Measurements from ENCODE around the gene OGFOD2. TPM values are rescaled to one million over a fixed set of nuclear protein-coding genes. Genes with fewer than 3 reads are reported as not detected.
"Not testable (repeated sequence)": the region's sequence is repeated elsewhere in the genome, so short reads cannot be mapped to it uniquely, and the experiment has no call there.

The OGFOD2 gene
- total RNA-seq, 1 experiment from 2014 or later = 16.3 TPM

DNA sequence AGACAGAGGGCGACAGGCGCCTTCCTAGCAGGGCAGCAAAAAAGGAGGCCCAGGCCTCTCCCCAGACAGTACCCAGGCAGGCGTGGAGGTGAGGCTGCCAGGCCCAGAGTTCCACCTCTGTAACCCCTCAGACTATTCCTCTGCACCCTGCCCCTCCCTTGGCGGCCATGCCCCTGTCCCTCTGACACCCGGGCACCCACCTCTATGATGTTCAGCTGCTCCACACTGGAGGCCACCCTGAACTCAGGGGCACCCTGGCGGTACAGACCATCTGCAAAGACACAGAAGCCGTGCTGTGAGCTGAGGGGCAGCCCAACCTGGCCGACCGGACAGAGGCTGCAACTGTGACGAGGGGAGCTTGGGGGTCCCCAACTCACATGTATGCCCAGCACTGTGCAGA is 25.5 kb downstream of the OGFOD2 start:
- no peak overlapping the region for H3K4me3 ChIP-seq
- H3K27ac ChIP-seq = no peak overlapping the region
- H3K4me1 ChIP-seq (replicated peaks) = no peaks in the 10 kb centered on the region
- DNase-seq (ENCODE audit: low read depth in 1 of 2, low spot score in 2 of 2) = no peak
- no peaks in the 10 kb centered on the region for H3K9me3 ChIP-seq (replicated peaks)
- no peaks in the 10 kb centered on the region for H3K36me3 ChIP-seq
- no peaks in the 10 kb centered on the region for H3K27me3 ChIP-seq (replicated peaks)

DNA sequence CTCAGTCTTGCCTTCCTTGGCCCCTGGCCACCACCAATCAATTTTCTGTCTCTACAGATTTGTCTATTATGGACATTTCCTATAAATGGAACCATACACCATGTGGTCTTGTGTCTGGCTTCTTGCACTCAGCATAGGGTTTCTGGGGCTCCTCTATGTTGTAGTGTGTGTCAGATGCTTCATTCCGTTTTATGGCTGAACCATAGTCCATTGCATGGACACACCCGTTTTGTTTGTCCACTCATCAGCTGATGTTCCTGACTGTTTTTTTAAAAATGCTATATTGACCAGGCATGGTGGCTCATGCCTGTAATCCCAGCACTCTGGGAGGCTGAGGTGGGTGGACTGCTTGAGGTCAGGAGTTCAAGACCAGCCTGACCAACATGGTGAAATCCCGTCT is 26.4 kb downstream of the OGFOD2 start:
- no peaks in the 10 kb centered on the region for H3K36me3 ChIP-seq
- no peak overlapping the region for H3K4me3 ChIP-seq
- H3K9me3 ChIP-seq (replicated peaks) = no peaks in the 10 kb centered on the region
- no peaks in the 10 kb centered on the region for H3K4me1 ChIP-seq (replicated peaks)
- no peaks in the 10 kb centered on the region for H3K27me3 ChIP-seq (replicated peaks)
- DNase-seq (ENCODE audit: low read depth in 1 of 2, low spot score in 2 of 2) = no peak
- no peak overlapping the region for H3K27ac ChIP-seq

DNA sequence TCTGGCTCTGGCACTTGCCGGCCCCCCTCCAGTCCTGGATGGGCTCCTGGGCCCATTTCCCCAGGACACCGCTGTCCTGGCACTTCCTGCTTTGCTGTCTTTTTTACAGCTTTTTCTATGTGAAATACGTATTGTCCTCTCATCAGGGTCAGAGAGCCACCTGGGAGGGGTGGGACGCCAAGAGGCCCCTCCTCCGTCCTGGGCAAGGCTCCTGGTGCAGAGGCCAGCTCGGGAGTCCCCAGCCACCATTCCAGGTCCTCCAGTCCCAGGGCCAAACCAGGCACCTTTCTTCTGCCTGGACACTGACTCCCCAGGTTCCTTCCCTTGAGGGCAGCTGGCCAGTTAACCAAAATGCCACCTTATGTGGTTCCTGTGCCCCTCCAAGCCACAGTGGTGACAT is 28.2 kb downstream of the OGFOD2 start:
- Histone ChIP-seq H3K27ac (no peak overlapping the region), H3K36me3 (no peaks in the 10 kb centered on the region), H3K4me1 (replicated peaks) (no peaks in the 10 kb centered on the region), H3K9me3 (replicated peaks) (no peaks in the 10 kb centered on the region), H3K4me3 (no peak overlapping the region), H3K27me3 (replicated peaks) (no peaks in the 10 kb centered on the region)
- DNase-seq (ENCODE audit: low read depth in 1 of 2, low spot score in 2 of 2) = no peak

DNA sequence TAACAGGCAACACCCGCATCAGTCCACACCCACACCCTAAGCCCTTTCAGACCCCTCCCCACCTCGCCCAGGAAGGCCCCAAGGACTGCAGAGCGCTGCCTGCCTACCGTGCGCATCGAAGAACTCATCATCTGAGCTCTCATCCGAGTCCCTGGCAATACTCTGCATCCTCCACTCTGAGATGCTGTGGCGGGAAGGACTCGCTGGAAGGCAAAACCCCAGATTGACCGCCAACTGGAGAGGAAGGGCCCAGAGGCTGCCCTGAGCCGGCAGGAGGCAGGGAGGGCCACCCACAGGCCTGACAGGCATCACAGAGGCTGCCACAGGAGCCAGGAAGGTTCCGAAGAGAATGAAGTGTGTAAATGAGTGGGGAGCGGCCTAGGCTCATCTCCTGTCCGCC is 29.2 kb downstream of the OGFOD2 start:
- DNase-seq (ENCODE audit: low read depth in 1 of 2, low spot score in 2 of 2) = no peak
- Histone ChIP-seq H3K9me3 (replicated peaks) (no peaks in the 10 kb centered on the region), H3K36me3 (no peaks in the 10 kb centered on the region), H3K4me3 (no peak overlapping the region), H3K27ac (no peak overlapping the region), H3K27me3 (replicated peaks) (no peaks in the 10 kb centered on the region), H3K4me1 (replicated peaks) (no peaks in the 10 kb centered on the region)

DNA sequence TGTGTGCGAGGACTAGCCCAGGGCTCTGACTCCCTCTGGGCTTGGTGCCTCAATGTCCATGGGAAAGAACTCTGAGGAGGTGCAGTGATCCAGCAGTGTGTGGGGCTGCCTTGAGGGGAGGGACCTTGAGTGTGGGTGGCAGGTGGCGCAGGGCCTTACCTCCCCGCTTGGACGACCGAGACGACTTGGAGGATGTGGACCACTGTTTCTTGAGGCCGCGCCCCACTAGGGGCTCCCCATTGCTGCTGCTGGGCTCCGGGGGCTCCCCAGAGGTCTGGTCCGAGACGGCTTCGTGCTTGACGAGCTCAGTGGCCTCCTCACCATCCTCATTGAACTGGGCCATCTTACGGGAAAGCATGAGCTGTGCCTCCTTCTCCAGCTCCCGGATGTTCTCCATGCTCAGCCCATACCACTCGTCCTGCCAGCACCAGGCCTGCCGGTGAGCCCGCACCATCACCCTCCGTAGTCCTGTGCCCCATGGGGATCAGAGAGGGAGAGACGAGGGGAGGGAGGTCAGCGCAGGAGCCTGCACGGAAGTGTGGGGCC is 30.1 kb downstream of the OGFOD2 start:
- no peaks in the 10 kb centered on the region for H3K36me3 ChIP-seq
- no peaks in the 10 kb centered on the region for H3K4me1 ChIP-seq (replicated peaks)
- no peaks in the 10 kb centered on the region for H3K9me3 ChIP-seq (replicated peaks)
- DNase-seq (ENCODE audit: low read depth in 1 of 2, low spot score in 2 of 2) = no peak
- no peak overlapping the region for H3K27ac ChIP-seq
- H3K4me3 ChIP-seq = no peak overlapping the region
- H3K27me3 ChIP-seq (replicated peaks) = no peaks in the 10 kb centered on the region

DNA sequence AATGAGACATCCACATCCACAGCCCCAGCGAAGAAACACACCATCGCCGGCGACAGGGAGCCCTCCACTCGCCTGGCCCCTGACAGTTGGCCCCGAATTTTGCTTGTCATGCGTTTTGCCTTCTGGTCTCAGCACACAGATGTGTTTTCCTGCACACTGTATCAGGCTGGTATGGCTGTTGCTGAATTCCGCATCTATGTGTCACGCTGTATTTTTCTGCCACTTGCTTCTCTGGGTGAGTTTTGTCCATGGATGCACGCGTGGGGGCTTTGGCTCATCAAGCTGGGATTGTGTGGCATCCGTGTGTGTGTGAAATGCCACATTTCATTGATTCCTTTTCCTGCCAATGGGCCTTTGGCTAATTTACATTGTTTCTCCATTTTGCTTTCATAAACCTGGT is 31.9 kb downstream of the OGFOD2 start:
- Histone ChIP-seq H3K9me3 (replicated peaks) (no peaks in the 10 kb centered on the region), H3K27me3 (replicated peaks) (no peaks in the 10 kb centered on the region), H3K27ac (no peak overlapping the region), H3K4me1 (replicated peaks) (no peaks in the 10 kb centered on the region), H3K36me3 (no peaks in the 10 kb centered on the region), H3K4me3 (no peak overlapping the region)
- no peak for DNase-seq (ENCODE audit: low read depth in 1 of 2, low spot score in 2 of 2)

DNA sequence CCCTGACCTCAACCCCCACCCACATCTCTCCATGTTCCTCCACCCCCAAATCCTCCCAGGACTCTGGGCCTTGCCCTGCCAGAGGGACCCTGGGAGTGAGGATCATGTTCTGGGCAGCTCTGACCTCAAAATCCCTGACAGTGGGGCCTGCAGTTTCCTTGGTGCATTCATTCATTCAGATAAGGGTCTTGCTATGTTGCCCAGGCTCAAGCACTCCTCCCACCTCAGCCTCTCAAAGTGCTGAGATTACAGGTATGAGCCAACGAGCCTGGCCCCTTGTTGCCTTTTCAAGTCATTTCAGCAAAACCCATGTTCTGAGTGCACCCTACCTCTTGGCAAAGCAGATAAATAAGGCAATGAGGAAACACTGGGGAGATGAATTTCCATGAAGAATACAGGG is 35.1 kb downstream of the OGFOD2 start:
- no peaks in the 10 kb centered on the region for H3K9me3 ChIP-seq (replicated peaks)
- DNase-seq (ENCODE audit: low read depth in 1 of 2, low spot score in 2 of 2) = no peak
- H3K27ac ChIP-seq = no peak overlapping the region
- H3K4me3 ChIP-seq = no peak overlapping the region
- H3K4me1 ChIP-seq (replicated peaks) = no peaks in the 10 kb centered on the region
- no peaks in the 10 kb centered on the region for H3K36me3 ChIP-seq
- H3K27me3 ChIP-seq (replicated peaks) = no peaks in the 10 kb centered on the region

DNA sequence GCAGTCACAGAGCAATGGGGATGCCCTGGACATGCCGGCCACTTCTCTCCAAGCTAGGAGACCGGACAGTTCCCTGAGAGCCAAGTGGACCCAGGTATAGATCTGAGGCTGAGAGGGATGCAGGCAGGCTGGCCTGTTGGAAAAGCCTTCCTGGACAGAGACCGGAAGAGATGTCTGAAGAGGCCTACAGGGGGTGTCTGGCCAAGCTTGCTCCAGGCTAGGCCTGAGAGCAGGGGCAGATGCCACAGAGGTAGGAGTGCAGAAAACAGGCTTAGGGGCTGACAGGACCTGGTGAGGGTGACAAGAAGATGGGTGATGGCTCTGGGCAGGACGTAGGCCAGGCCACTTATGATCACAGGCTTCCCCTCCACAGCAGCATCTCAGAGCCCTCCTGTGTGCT is 35.6 kb downstream of the OGFOD2 start:
- no peaks in the 10 kb centered on the region for H3K9me3 ChIP-seq (replicated peaks)
- H3K27me3 ChIP-seq (replicated peaks) = no peaks in the 10 kb centered on the region
- DNase-seq (ENCODE audit: low read depth in 1 of 2, low spot score in 2 of 2) = no peak
- no peak overlapping the region for H3K27ac ChIP-seq
- H3K36me3 ChIP-seq = no peaks in the 10 kb centered on the region
- H3K4me1 ChIP-seq (replicated peaks) = no peaks in the 10 kb centered on the region
- H3K4me3 ChIP-seq = no peak overlapping the region

DNA sequence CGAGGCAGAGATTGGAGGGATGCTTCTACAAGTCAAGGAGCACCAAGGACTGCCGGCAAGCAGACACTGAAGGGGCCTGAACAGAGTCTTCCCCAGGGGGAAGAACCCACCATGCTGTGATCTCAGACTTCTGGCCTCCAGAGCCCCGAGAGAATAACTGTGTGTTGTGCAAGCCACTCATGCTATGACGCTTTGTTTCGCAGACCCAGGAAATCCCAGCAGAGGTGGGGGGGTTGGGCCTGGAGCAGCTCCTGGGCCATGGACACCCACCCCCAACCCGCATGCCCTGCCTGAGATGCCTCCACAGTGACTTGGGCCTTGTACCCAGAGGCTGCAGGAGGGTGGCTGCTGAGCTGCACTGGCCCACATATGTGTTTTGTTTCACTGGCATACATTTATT is 36.7 kb downstream of the OGFOD2 start:
- H3K27me3 ChIP-seq (replicated peaks) = no peaks in the 10 kb centered on the region

DNA sequence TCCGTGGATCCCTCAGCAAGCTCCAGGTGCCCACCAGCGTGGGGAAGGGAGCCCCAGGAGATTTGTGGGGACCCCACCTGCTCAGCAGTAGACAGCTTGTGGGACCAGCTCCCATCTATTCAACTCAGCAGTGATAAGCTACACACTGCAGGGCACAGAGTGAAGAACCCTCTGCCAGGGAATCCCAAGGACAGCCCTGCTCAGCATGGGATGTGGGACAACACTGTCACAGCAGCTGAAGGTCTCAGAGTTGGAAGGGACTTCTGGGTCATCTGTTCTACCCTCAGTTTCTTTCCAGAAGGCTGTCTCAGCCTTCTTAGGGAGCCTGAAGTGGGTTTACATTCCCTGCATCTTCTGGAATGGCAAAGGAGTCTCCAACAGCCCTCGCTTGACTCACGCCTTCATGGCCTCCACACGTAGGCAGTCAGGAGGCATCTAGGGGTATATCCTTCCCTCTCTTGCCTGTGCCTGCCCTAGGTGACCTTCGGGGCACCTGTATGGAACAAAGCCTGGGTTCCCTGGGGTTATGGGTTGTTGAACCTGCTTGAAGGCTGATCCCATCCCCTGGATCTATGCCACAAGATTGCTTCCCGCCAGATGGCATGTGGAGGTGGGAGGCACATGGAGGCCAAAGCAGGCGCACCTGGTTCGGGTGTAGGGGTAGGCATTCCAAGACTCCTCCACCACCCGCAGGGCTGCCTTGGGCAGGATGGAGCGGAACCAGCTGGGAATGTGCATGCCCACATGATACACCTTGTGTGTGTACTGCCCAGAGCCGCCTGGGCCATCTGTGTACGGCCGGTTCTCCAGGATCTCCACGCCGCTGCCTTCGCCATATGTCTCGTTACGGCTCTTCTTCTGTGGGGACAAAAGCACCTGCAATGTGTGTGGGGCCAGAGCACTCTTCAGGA is 38.4 kb downstream of the OGFOD2 start:
- Histone ChIP-seq H3K4me1 (replicated peaks) (no peaks in the 10 kb centered on the region), H3K4me3 (no peak overlapping the region), H3K27me3 (replicated peaks) (no peaks in the 10 kb centered on the region), H3K36me3 (no peaks in the 10 kb centered on the region), H3K9me3 (replicated peaks) (no peaks in the 10 kb centered on the region), H3K27ac (no peak overlapping the region)
- no peak for DNase-seq (ENCODE audit: low read depth in 1 of 2, low spot score in 2 of 2)

More for the DNA sequence above, 36.7 kb downstream of the OGFOD2 start:
- no peak for DNase-seq (ENCODE audit: low read depth in 1 of 2, low spot score in 2 of 2)
- Histone ChIP-seq H3K4me1 (replicated peaks) (no peaks in the 10 kb centered on the region), H3K9me3 (replicated peaks) (no peaks in the 10 kb centered on the region), H3K27ac (no peak overlapping the region), H3K4me3 (no peak overlapping the region), H3K36me3 (no peaks in the 10 kb centered on the region)

DNA sequence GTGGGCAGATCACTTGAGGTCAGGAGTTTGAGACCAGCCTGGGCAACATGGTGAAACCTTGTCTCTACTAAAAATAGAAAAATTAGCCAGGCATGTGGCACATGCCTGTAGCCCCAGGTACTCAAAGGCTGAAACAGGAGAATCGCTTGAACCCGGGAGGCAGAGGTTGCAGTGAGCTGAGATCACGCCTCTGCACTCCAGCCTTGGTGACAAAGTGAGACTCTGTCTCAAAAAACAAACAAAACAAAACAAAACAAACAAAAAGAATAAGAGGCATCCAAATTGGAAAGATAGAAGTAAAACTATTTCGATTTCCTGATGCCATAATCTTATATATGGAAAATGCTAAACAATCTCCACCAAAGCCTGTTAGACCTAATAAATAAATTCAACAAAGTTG is 39.4 kb downstream of the OGFOD2 start:
- not testable (repeated sequence) for H3K4me1 ChIP-seq (replicated peaks); H3K36me3 ChIP-seq; H3K27ac ChIP-seq; H3K4me3 ChIP-seq; DNase-seq (ENCODE audit: low read depth in 1 of 2, low spot score in 2 of 2); H3K27me3 ChIP-seq (replicated peaks); H3K9me3 ChIP-seq (replicated peaks)

DNA sequence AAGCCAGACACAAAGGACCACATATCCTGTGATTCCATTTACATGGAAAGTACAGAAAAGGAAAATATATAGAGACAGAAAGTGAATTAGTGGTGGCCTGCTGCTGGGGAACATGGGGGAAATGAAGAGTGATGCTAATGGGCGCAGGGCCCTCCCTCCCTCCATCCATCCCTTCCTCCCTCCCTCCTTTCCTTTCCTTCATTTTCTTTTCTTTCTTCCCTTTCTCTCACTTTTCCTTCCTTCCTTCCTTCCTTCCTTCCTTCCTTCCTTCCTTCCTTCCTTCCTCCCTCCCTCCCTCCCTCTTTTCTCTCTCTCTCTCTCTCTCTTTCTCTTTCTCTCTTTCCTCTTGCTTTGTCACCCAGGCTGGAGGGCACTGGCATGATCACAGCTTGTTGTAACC is 42.7 kb downstream of the OGFOD2 start:
- Histone ChIP-seq H3K27ac (no peak overlapping the region), H3K27me3 (replicated peaks) (no peaks in the 10 kb centered on the region), H3K4me1 (replicated peaks) (no peaks in the 10 kb centered on the region)

DNA sequence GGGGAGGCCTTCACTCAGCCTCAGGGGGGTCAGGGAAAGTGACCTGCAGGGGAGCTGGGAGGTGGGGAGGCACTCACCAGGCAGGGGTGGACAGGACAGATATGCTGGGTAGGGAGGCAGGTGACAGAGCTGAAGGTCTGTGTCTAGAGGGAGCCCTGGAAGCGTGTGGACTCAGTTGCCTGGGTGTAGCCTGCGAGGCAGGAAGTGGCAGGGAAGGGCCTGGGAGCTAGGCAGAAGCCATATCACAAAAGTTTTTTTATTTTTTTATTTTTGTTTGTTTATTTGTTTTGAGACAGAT is 44.7 kb downstream of the OGFOD2 start:
- H3K9me3 ChIP-seq (replicated peaks) = no peaks in the 10 kb centered on the region
- H3K27ac ChIP-seq = no peak overlapping the region
- DNase-seq (ENCODE audit: low read depth in 1 of 2, low spot score in 2 of 2) = no peak
- no peaks in the 10 kb centered on the region; the same call in 1 of the 2 replicates for H3K27me3 ChIP-seq (replicated peaks)
- no peak overlapping the region for H3K4me3 ChIP-seq
- H3K36me3 ChIP-seq = no peaks in the 10 kb centered on the region
- H3K4me1 ChIP-seq (replicated peaks) = peaks cover 5% of the 10 kb centered on the region

More for the DNA sequence above, 42.7 kb downstream of the OGFOD2 start:
- Histone ChIP-seq H3K36me3 (no peaks in the 10 kb centered on the region), H3K4me3 (no peak overlapping the region), H3K9me3 (replicated peaks) (no peaks in the 10 kb centered on the region)
- DNase-seq (ENCODE audit: low read depth in 1 of 2, low spot score in 2 of 2) = no peak

DNA sequence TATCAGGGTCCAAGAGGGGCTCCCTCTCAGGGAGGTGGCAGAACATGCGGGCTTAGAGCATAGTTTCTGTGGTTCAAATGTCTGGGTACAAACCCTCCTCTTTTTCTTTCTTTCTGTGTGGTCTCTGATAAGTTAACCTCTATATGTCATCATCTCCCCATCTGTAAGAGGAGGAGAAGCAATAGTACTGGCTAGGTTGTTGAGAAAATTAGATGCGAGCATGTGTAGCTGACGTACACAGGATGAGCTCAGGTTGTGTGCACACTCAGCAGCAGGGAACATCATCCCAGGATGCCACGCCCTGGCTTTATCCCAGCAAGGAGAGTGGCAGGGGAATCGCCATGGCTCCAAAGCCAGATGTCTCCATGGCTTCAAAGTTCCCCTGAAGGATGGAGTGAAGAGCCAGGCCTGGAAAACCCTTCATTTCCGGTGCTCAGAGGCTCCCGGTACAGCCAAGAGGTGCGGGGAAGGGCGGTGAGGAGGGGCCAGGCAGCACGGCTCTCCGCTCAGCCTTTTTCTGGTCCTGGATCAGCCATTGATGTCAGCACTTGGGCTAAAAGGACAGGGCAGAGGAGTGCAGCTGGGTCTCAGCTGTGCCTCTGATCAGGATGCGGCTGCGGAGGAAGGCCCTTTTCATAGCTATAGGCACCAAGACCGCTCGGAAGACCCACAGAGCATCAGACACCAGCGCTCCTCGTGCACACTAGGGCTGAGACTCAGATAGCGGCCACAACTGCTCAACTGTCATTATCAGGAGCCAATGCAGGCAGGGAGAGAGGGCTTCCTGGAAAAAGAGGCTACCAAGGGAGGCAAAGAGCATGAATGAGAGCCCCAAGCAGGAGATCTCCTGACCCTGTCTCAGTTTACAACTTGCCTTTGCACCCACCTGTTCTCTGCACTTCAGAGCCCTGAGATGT is 46.9 kb downstream of the OGFOD2 start:
- H3K36me3 ChIP-seq = no peaks in the 10 kb centered on the region
- H3K4me1 ChIP-seq (replicated peaks) = peaks cover 8% of the 10 kb centered on the region
- no peak for DNase-seq (ENCODE audit: low read depth in 1 of 2, low spot score in 2 of 2)
- H3K27ac ChIP-seq = no peak overlapping the region
- no peaks in the 10 kb centered on the region; the same call in 1 of the 2 replicates for H3K27me3 ChIP-seq (replicated peaks)
- no peak overlapping the region for H3K4me3 ChIP-seq
- H3K9me3 ChIP-seq (replicated peaks) = no peaks in the 10 kb centered on the region
